IMR-90 (cell line): Measurements from ENCODE around the gene RGS14. TPM values are rescaled to one million over a fixed set of nuclear protein-coding genes. Genes with fewer than 3 reads are reported as not detected.

Experiments used
- ATAC-seq: fragments of 200-7000 bp; cut with Tn5 transposase; 2 replicates; pipeline ENCODE4 v1.9.1; 2020; ENCODE audit warnings: low read depth, mild to moderate bottlenecking, moderate library complexity
- BruUV-seq: library from RNA; stranded (reverse); fragments of 400-500 nt; replicated peaks from 2 replicates; lab custom pipeline; 2021; lab: Mats Ljungman, UMichigan
- CTCF ChIA-PET: fragments of 300-600 bp; formaldehyde crosslinking; extraction: SDS; loops from one replicate; lab custom pipeline; 2021; ENCODE audit warnings: antibody characterized with exemption; lab: Yijun Ruan, JAX
- POLR2A ChIA-PET: fragments of 300-600 bp; sonication (Branson Sonifier 250); formaldehyde crosslinking; loops from one replicate; lab custom pipeline; 2022; ENCODE audit warnings: antibody characterized with exemption; ENCODE audit not compliant: unreplicated experiment; lab: Charles Lee
- DNase-seq: peaks from one replicate; pipeline ENCODE4 v3.0.0; 2013
- H2AFZ ChIP-seq: replicated peaks from 2 replicates; pipeline ENCODE3; 2013; ENCODE audit warnings: low read length, mild to moderate bottlenecking; ENCODE audit not compliant: poor library complexity
- H2AK5ac ChIP-seq: 2 replicates; pipeline ENCODE4 v1.6.1; 2013; ENCODE audit warnings: low read depth, low read length, inconsistent platforms
- H2AK9ac ChIP-seq: replicated peaks from 2 replicates; pipeline ENCODE3; 2013; ENCODE audit warnings: mild to moderate bottlenecking, low read depth, low read length, moderate library complexity; ENCODE audit not compliant: poor library complexity
- H2BK120ac ChIP-seq: 2 replicates; pipeline ENCODE4 v1.6.1; 2013; ENCODE audit warnings: low read depth, low read length, inconsistent platforms
- H2BK15ac ChIP-seq: 3 replicates; pipeline ENCODE4 v1.6.1; 2013; ENCODE audit warnings: low read depth, low read length, inconsistent platforms
- H2BK20ac ChIP-seq: 2 replicates; pipeline ENCODE4 v1.6.1; 2013; ENCODE audit warnings: low read depth, mild to moderate bottlenecking, inconsistent platforms, low read length, moderate library complexity
- H2BK5ac ChIP-seq: 2 replicates; pipeline ENCODE4 v1.6.1; 2013; ENCODE audit warnings: mild to moderate bottlenecking, low read depth, low read length, inconsistent platforms; ENCODE audit not compliant: poor library complexity, severe bottlenecking
- H3K14ac ChIP-seq: replicated peaks from 2 replicates; pipeline ENCODE4 v1.6.1; 2013; ENCODE audit warnings: low read depth, low read length, inconsistent platforms
- H3K18ac ChIP-seq: 2 replicates; pipeline ENCODE4 v1.6.1; 2013; ENCODE audit warnings: low read depth, low read length, control low read depth
- H3K23ac ChIP-seq: 2 replicates; pipeline ENCODE4 v1.6.1; 2013; ENCODE audit warnings: low read depth, low read length, inconsistent platforms
- H3K27ac ChIP-seq: 2 replicates; pipeline ENCODE4 v1.5.1; 2013; ENCODE audit warnings: mild to moderate bottlenecking, control low read depth, low read length; ENCODE audit not compliant: insufficient read depth
- H3K27me3 ChIP-seq: 2 replicates; pipeline ENCODE4 v1.6.1; 2013; ENCODE audit warnings: low read length; ENCODE audit not compliant: control insufficient read depth, insufficient read depth
- H3K36me3 ChIP-seq: 2 replicates; pipeline ENCODE4 v1.6.1; 2013; ENCODE audit warnings: low read length, mixed read lengths; ENCODE audit not compliant: control insufficient read depth, insufficient read depth
- H3K4ac ChIP-seq: 2 replicates; pipeline ENCODE4 v1.6.1; 2013; ENCODE audit warnings: low read depth, low read length, inconsistent platforms
- H3K4me1 ChIP-seq: 2 replicates; pipeline ENCODE4 v1.6.1; 2013; ENCODE audit warnings: low read length, mixed read lengths; ENCODE audit not compliant: control insufficient read depth, insufficient read depth
- H3K4me2 ChIP-seq: 2 replicates; pipeline ENCODE4 v1.6.1; 2013; ENCODE audit warnings: low read depth, mild to moderate bottlenecking, control low read depth, low read length, moderate library complexity
- H3K4me3 ChIP-seq: 2 replicates; pipeline ENCODE4 v1.5.1; 2013; ENCODE audit warnings: low read depth, mild to moderate bottlenecking, control low read depth, low read length, moderate library complexity; ENCODE audit not compliant: insufficient read depth
- H3K56ac ChIP-seq: 2 replicates; pipeline ENCODE4 v1.6.1; 2013; ENCODE audit warnings: low read length, inconsistent platforms; ENCODE audit not compliant: insufficient read depth; ENCODE audit errors: extremely low read depth
- H3K79me1 ChIP-seq, 2 experiments: 2 replicates each; pipeline ENCODE4 v1.6.1; 2013; ENCODE audit warnings: low read length in 2 of 2, inconsistent platforms in 1 of 2, low read depth in 1 of 2
- H3K9ac ChIP-seq: 2 replicates; pipeline ENCODE4 v1.6.1; 2013; ENCODE audit warnings: low read depth, low read length, control low read depth
- H3K9me1 ChIP-seq: 2 replicates; pipeline ENCODE4 v1.6.1; 2013; ENCODE audit warnings: low read length, inconsistent platforms; ENCODE audit not compliant: insufficient read depth
- H3K9me3 ChIP-seq: 2 replicates; pipeline ENCODE4 v1.6.1; 2013; ENCODE audit warnings: low read length; ENCODE audit not compliant: control insufficient read depth, insufficient read depth
- H4K20me1 ChIP-seq: 2 replicates; pipeline ENCODE4 v1.6.1; 2013; ENCODE audit warnings: low read length, inconsistent platforms; ENCODE audit not compliant: insufficient read depth
- H4K5ac ChIP-seq: 2 replicates; pipeline ENCODE4 v1.6.1; 2013; ENCODE audit warnings: mild to moderate bottlenecking, low read depth, low read length, control low read depth
- H4K8ac ChIP-seq, 2 experiments: 2 replicates each; pipeline ENCODE4 v1.6.1; 2013; ENCODE audit warnings: low read depth in 2 of 2, low read length in 2 of 2, control low read depth in 1 of 2, inconsistent platforms in 1 of 2
- H4K91ac ChIP-seq: 2 replicates; pipeline ENCODE4 v1.6.1; 2013; ENCODE audit warnings: low read depth, low read length, inconsistent platforms; ENCODE audit not compliant: insufficient read depth
- CEBPB ChIP-seq: IDR thresholded peaks from 2 replicates; pipeline ENCODE4 v1.6.1; 2012; ENCODE audit warnings: low read depth, low read length, improper control_type of control experiment
- MAFK ChIP-seq: IDR thresholded peaks from 2 replicates; pipeline ENCODE4 v1.6.1; 2012; ENCODE audit warnings: low read depth, low read length, improper control_type of control experiment
- MXI1 ChIP-seq: IDR thresholded peaks from 2 replicates; pipeline ENCODE4 v1.6.1; 2012; ENCODE audit warnings: low read depth, mild to moderate bottlenecking, low read length, moderate library complexity, borderline replicate concordance
- RAD21 ChIP-seq: IDR thresholded peaks from 2 replicates; pipeline ENCODE4 v1.6.1; 2012; ENCODE audit warnings: low read length, improper control_type of control experiment
- RCOR1 ChIP-seq: IDR thresholded peaks from 2 replicates; pipeline ENCODE4 v1.6.1; 2012; ENCODE audit warnings: mild to moderate bottlenecking, low read length, improper control_type of control experiment; ENCODE audit not compliant: insufficient replicate concordance
- SMC3 ChIP-seq: fragments of 150-350 bp; IDR thresholded peaks from 2 replicates; pipeline ENCODE4 v1.6.1; 2016; ENCODE audit warnings: low read depth, mild to moderate bottlenecking, antibody characterized with exemption, low read length, moderate library complexity
- WGBS, 2 experiments: methylation state at CpG; one replicate each; pipeline versions ENCODE4 v1.1.5 to v1.1.7; 2013; ENCODE audit warnings: missing lambda C conversion rate in 2 of 2; ENCODE audit not compliant: insufficient read length in 1 of 2; ENCODE audit errors: extremely low coverage in 2 of 2; 5-methylcytosine and 5-hydroxymethylcytosine counted together
- dilution Hi-C: fragments of 300-500 bp; cut with HindIII; formaldehyde crosslinking; loops from one replicate; pipeline ENCODE4 v1.14.3; 2018; ENCODE audit warnings: low sequenced_read_pairs; ENCODE audit not compliant: unreplicated experiment
- in situ Hi-C: fragments of 300-500 bp; cut with MboI; formaldehyde crosslinking; loops from 3 replicates; pipeline ENCODE4 v1.14.3; 2019; ENCODE audit warnings: low sequenced_read_pairs, inconsistent platforms, mixed read lengths
- intact Hi-C: fragments of 100-400 bp; cut with micrococcal nuclease; formaldehyde crosslinking; loops from 2 replicates; pipeline ENCODE4 v1.10.0; 2022
- polyA plus RNA-seq, 3 experiments: library from polyadenylated mRNA; depleted of rRNA; stranded (reverse); fragments of >200 nt; gene quantifications; 2 replicates each; pipeline ENCODE4 v1.2.3, GENCODE V29; 2012; ENCODE audit warnings: low replicate concordance in 1 of 3
- total RNA-seq: library from RNA; depleted of rRNA; stranded (reverse); fragments of >200 nt; gene quantifications from 2 replicates; pipeline ENCODE4 v1.2.3, GENCODE V29; 2012

RGS14 gene
- total and polyA plus RNA-seq, 2 of the 4 experiments (the other 2 are of a cell fraction) = 1.1 to 6.5 TPM

DNA sequence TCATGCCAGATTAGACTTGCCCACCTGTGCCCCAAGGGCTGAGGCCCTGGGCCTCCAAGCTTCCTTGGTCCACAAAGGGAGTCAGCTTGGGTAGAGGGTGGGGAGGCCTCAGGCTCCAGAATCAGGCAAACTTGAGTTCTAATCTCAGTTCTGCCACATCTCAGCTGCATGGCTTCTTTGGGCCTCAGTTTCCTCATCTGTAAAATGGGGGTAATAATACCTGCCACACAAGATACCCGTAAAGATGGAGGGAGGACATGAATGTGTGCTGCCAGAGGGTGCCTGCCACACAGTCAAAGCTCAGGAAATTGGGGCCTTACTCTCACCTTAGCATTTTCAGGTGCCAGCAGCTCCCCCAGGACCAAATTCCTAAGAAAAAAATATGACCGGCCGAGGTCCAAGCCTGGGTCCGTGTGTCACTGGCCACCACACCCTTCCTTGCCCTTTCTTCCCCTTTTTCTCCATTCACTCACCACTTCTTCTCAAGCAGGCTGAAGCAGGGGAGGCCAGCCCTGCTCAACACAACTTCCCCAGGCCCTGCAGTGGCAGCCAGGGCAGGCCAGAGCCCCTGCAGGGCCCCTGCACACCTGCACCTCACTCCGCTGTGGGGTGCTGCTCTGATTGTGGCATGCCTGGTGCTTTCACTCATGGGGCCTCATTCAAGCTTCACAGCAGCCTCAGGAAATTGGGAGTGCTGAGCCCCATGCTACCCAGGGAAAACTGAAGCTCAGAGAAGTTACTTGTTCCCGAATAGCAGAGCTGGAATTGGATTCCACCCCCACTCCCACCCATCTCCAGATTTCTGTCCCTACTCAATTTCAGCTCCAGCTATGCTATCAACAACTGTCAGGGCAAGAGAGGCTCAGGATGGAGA is 3.9 kb downstream of the RGS14 start:
- TF ChIP-seq SMC3 (no peak), MXI1 (no peak), RCOR1 (no peak), MAFK (no peak), RAD21 (no peak), CEBPB (no peak)
- Histone ChIP-seq H3K9me3 (no peaks in the 10 kb centered on the region), H4K5ac (no peak overlapping the region), H4K20me1 (no peaks in the 10 kb centered on the region), H3K27ac (no peak overlapping the region), H2BK20ac (no peak overlapping the region), H3K36me3 (no peaks in the 10 kb centered on the region), H2BK120ac (no peak overlapping the region), H3K4ac (no peak overlapping the region), H3K23ac (no peak overlapping the region), H3K4me2 (no peak overlapping the region), H2AK9ac (no peak overlapping the region), H3K56ac (no peak overlapping the region), H3K79me1 (no peaks in the 10 kb centered on the region), H3K14ac (no peak overlapping the region), H2AFZ (peak overlapping the region; percentile 32), H3K9me1 (no peaks in the 10 kb centered on the region), H3K9ac (no peak overlapping the region), H3K4me3 (no peak overlapping the region), H3K4me1 (peaks cover 5% of the 10 kb centered on the region; the same call in 1 of the 2 replicates), H3K18ac (no peak overlapping the region), H4K91ac (no peak overlapping the region), H3K27me3 (peaks cover 25% of the 10 kb centered on the region), H2BK5ac (no peak overlapping the region), H2AK5ac (no peak overlapping the region), H4K8ac (no peak overlapping the region), H2BK15ac (no peak overlapping the region)
- CTCF ChIA-PET = no interaction called here
- BruUV-seq = no TSS peak
- intact Hi-C loops (no loop called here), in situ Hi-C loops (no loop called here), dilution Hi-C loops (no loop called here)
- ATAC-seq (no peak), DNase-seq (no peak)
- WGBS, 2 experiments = 100% methylated on average over 2 of the region's 6 CpGs; no CpG with 5 or more reads in 1 of the 2 experiments
- POLR2A ChIA-PET = no interaction called here
